Keratinocyte (primary cell): ENCODE data around the gene F10. TPM values are rescaled to one million over a fixed set of nuclear protein-coding genes. Genes with fewer than 3 reads are reported as not detected.
"Not testable (repeated sequence)": the region's sequence is repeated elsewhere in the genome, so short reads cannot be mapped to it uniquely, and the experiment has no call there.

ENCODE experiments used
- DNase-seq: peaks from one replicate; pipeline ENCODE4 v3.0.0-alpha.2; 2011; ENCODE audit warnings: low read depth, missing footprints, low spot score
- FAIRE-seq: peaks from 2 replicates; lab custom pipeline; 2011; peaks lifted over from hg19 to GRCh38; lab: Jason Lieb, UNC
- H2AFZ ChIP-seq: 2 replicates; pipeline ENCODE4 v1.6.0; 2012; ENCODE audit warnings: low read length, control low read depth, inconsistent platforms; ENCODE audit not compliant: control insufficient read depth
- H3K27ac ChIP-seq: 2 replicates; pipeline ENCODE4 v1.5.1; 2011; ENCODE audit warnings: low read length; ENCODE audit not compliant: control insufficient read depth, insufficient read depth
- H3K27me3 ChIP-seq: 3 replicates; pipeline ENCODE4 v1.6.0; 2011; ENCODE audit warnings: low read length; ENCODE audit not compliant: control insufficient read depth, insufficient read depth; ENCODE audit errors: extremely low read depth
- H3K36me3 ChIP-seq, 2 experiments: 2 replicates in 1 of 2; 3 replicates in 1 of 2; pipeline ENCODE4 v1.5.1; 2011; ENCODE audit warnings: low read length in 2 of 2, mild to moderate bottlenecking in 1 of 2; ENCODE audit not compliant: control insufficient read depth in 2 of 2, insufficient read depth in 2 of 2; ENCODE audit errors: extremely low read depth in 1 of 2
- H3K4me1 ChIP-seq: 3 replicates; pipeline ENCODE4 v1.5.1; 2011; ENCODE audit warnings: low read length; ENCODE audit not compliant: control insufficient read depth, insufficient read depth; ENCODE audit errors: extremely low read depth
- H3K4me2 ChIP-seq: 3 replicates; pipeline ENCODE4 v1.6.0; 2011; ENCODE audit warnings: low read depth, low read length; ENCODE audit not compliant: control insufficient read depth, insufficient read depth; ENCODE audit errors: extremely low read depth
- H3K4me3 ChIP-seq, 3 experiments: fragments of 200-600 bp in 1 of 3; sonication (generic) in 1 of 3; 2 replicates in 2 of 3; 3 replicates in 1 of 3; pipeline ENCODE4 v1.5.1; 2011 to 2016; ENCODE audit warnings: low read length in 3 of 3, mild to moderate bottlenecking in 3 of 3, control low read depth in 2 of 3, inconsistent platforms in 1 of 3, low read depth in 1 of 3, mixed read lengths in 1 of 3, mixed run types in 1 of 3, moderate library complexity in 1 of 3; ENCODE audit not compliant: control insufficient read depth in 2 of 3, insufficient read depth in 2 of 3; ENCODE audit errors: extremely low read depth in 1 of 3
- H3K79me2 ChIP-seq: 2 replicates; pipeline ENCODE4 v1.6.0; 2012; ENCODE audit warnings: low read length; ENCODE audit not compliant: control insufficient read depth, insufficient read depth
- H3K9ac ChIP-seq: 3 replicates; pipeline ENCODE4 v1.6.0; 2011; ENCODE audit warnings: low read length; ENCODE audit not compliant: control insufficient read depth, insufficient read depth; ENCODE audit errors: extremely low read depth
- H3K9me1 ChIP-seq: 3 replicates; pipeline ENCODE4 v1.6.0; 2011; ENCODE audit warnings: low read length; ENCODE audit not compliant: control insufficient read depth, insufficient read depth; ENCODE audit errors: extremely low read depth
- H3K9me3 ChIP-seq: 2 replicates; pipeline ENCODE4 v1.5.1; 2012; ENCODE audit warnings: low read depth, low read length; ENCODE audit not compliant: control insufficient read depth
- H4K20me1 ChIP-seq: 3 replicates; pipeline ENCODE4 v1.6.0; 2011; ENCODE audit warnings: low read length; ENCODE audit not compliant: control insufficient read depth, insufficient read depth; ENCODE audit errors: extremely low read depth
- CTCF ChIP-seq, 3 experiments: IDR thresholded peaks in 1 of 3; conservative IDR thresholded peaks in 1 of 3; optimal IDR thresholded peaks in 1 of 3; 2 replicates in 2 of 3; 3 replicates in 1 of 3; pipeline versions ENCODE3 to v1.5.1; 2011; ENCODE audit warnings: low read length in 3 of 3, mild to moderate bottlenecking in 3 of 3, moderate library complexity in 2 of 3, control low read depth in 1 of 3, inconsistent platforms in 1 of 3; ENCODE audit not compliant: insufficient read depth in 2 of 3; ENCODE audit errors: extremely low read depth in 1 of 3
- EZH2 ChIP-seq: IDR thresholded peaks from one replicate; pipeline ENCODE4 v1.6.1; 2012; ENCODE audit warnings: inconsistent platforms, mild to moderate bottlenecking, low read length, moderate library complexity
- dilution Hi-C: fragments of 300-500 bp; cut with MboI; formaldehyde crosslinking; loops from one replicate; pipeline ENCODE4 v1.7.0; 2020; ENCODE audit warnings: low sequenced_read_pairs; ENCODE audit not compliant: extremely low pct_ligation_motif_present
- polyA plus RNA-seq, 5 experiments: library from polyadenylated mRNA; depleted of rRNA in 3 of 5; stranded (reverse) in 3 of 5; stranded (forward) in 1 of 5; unstranded in 1 of 5; fragments of >200 nt; gene quantifications; 1 replicate in 1 of 5; 2 replicates in 3 of 5; 3 replicates in 1 of 5; pipeline versions ENCODE4 v1.2.1 to v1.2.3, GENCODE V29; 2011 to 2012; ENCODE audit warnings: missing spikeins in 2 of 5, low read depth in 1 of 5, low replicate concordance in 1 of 5

The F10 gene
- polyA plus RNA-seq, 1 donor (not counting 4 experiments of a cell fraction or from before 2014, with no cell fraction given): not detected

- no peak overlapping the region for H3K4me2 ChIP-seq
- H3K36me3 ChIP-seq: no peaks in the 10 kb centered on the region
- no peak overlapping the region for H3K9ac ChIP-seq
- H4K20me1 ChIP-seq: no peaks in the 10 kb centered on the region
- no peaks in the 10 kb centered on the region for H3K9me3 ChIP-seq
- no peaks in the 10 kb centered on the region for H3K9me1 ChIP-seq
- no peak overlapping the region for H2AFZ ChIP-seq
- no peak for DNase-seq
- H3K27me3 ChIP-seq: peaks cover 20% of the 10 kb centered on the region
- no peaks in the 10 kb centered on the region for H3K79me2 ChIP-seq
- TF ChIP-seq CTCF (optimal IDR thresholded peaks at IDR 0.05 in 1 of 3, IDR thresholded peaks at IDR 0.05 in 1 of 3, conservative IDR thresholded peaks at IDR 0.05 in 1 of 3; ENCODE audit: extremely low read depth in 1 of 3, insufficient read depth in 2 of 3, low read length in 3 of 3): no peak
- TF ChIP-seq EZH2: no peak
- no peak overlapping the region for H3K27ac ChIP-seq
- H3K4me1 ChIP-seq: no peaks in the 10 kb centered on the region
- FAIRE-seq: no peak
- dilution Hi-C loops: no loop called here
- no peak overlapping the region for H3K4me3 ChIP-seq
Observed at GRCh38 chr13:113161433-113161832, 38.8 kb downstream of the F10 start.

- H3K9me1 ChIP-seq, H3K9me3 ChIP-seq, H3K27ac ChIP-seq, H3K4me2 ChIP-seq, H3K36me3 ChIP-seq, FAIRE-seq, H3K9ac ChIP-seq, H3K4me3 ChIP-seq, H4K20me1 ChIP-seq, H2AFZ ChIP-seq, H3K79me2 ChIP-seq, dilution Hi-C loops, DNase-seq, H3K4me1 ChIP-seq: not testable (repeated sequence)
- peaks cover 20% of the 10 kb centered on the region for H3K27me3 ChIP-seq
Observed at GRCh38 chr13:113161975-113162374, 39.4 kb downstream of the F10 start.
